SK-N-SH treated with all-trans-retinoic acid at 6 μM for 48 hours (cell line): ENCODE measurements around the gene CALN1.

ENCODE experiments used
- ATAC-seq: fragments of 200-7000 bp; cut with Tn5 transposase; 3 replicates; pipeline ENCODE4 v1.9.1; 2020; ENCODE audit warnings: mild to moderate bottlenecking, moderate library complexity
- BACH2 ChIP-seq: fragments of 250-450 bp; sonication (Bioruptor Pico); IDR thresholded peaks from 2 replicates; pipeline ENCODE4 v1.9.0; 2021; ENCODE audit warnings: mild to moderate bottlenecking, borderline replicate concordance
- CREB5 ChIP-seq: fragments of 250-450 bp; sonication (Bioruptor Pico); IDR thresholded peaks from 2 replicates; pipeline ENCODE4 v1.5.1; 2020; ENCODE audit warnings: low read depth, mild to moderate bottlenecking, moderate library complexity
- CSDC2 ChIP-seq: fragments of 250-450 bp; sonication (Bioruptor Pico); IDR thresholded peaks from 2 replicates; pipeline ENCODE4 v1.5.0; 2020; ENCODE audit warnings: mild to moderate bottlenecking, moderate library complexity
- CSRNP3 ChIP-seq: fragments of 250-450 bp; sonication (Bioruptor Pico); IDR thresholded peaks from 2 replicates; pipeline ENCODE4 v1.5.1; 2021; ENCODE audit warnings: mild to moderate bottlenecking, moderate library complexity
- ESRRG ChIP-seq: fragments of 250-450 bp; sonication (Bioruptor Pico); IDR thresholded peaks from 2 replicates; pipeline ENCODE4 v1.6.1; 2021; ENCODE audit warnings: mild to moderate bottlenecking
- GLIS3 ChIP-seq: fragments of 250-450 bp; sonication (Bioruptor Pico); IDR thresholded peaks from 2 replicates; pipeline ENCODE4 v1.5.0; 2020; ENCODE audit warnings: mild to moderate bottlenecking, moderate library complexity
- PATZ1 ChIP-seq: fragments of 250-450 bp; sonication (Bioruptor Pico); IDR thresholded peaks from 2 replicates; pipeline ENCODE4 v1.8.0; 2020; ENCODE audit warnings: mild to moderate bottlenecking, moderate library complexity, borderline replicate concordance
- POU6F1 ChIP-seq: fragments of 250-450 bp; sonication (Bioruptor Pico); IDR thresholded peaks from 2 replicates; pipeline ENCODE4 v1.8.0; 2021; ENCODE audit warnings: low read depth, mild to moderate bottlenecking, moderate library complexity, borderline replicate concordance
- PPARA ChIP-seq: fragments of 250-450 bp; sonication (Bioruptor Pico); IDR thresholded peaks from 2 replicates; pipeline ENCODE4 v1.5.0; 2020; ENCODE audit warnings: mild to moderate bottlenecking, borderline replicate concordance
- RARB ChIP-seq: fragments of 250-450 bp; sonication (Bioruptor Pico); IDR thresholded peaks from 2 replicates; pipeline ENCODE4 v1.8.0; 2021; ENCODE audit warnings: mild to moderate bottlenecking, moderate library complexity
- TCF4 ChIP-seq: fragments of 250-450 bp; sonication (Bioruptor Pico); IDR thresholded peaks from 2 replicates; pipeline ENCODE4 v1.8.0; 2021; ENCODE audit warnings: mild to moderate bottlenecking, moderate library complexity, borderline replicate concordance
- TOX ChIP-seq: fragments of 250-450 bp; sonication (Bioruptor Pico); IDR thresholded peaks from 2 replicates; pipeline ENCODE4 v1.8.0; 2021; ENCODE audit warnings: mild to moderate bottlenecking, moderate library complexity, borderline replicate concordance
- TSHZ2 ChIP-seq: fragments of 250-450 bp; sonication (Bioruptor Pico); IDR thresholded peaks from 2 replicates; pipeline ENCODE4 v1.5.0; 2020; ENCODE audit warnings: mild to moderate bottlenecking, moderate library complexity
- ZC3H10 ChIP-seq: fragments of 250-450 bp; sonication (Bioruptor Pico); IDR thresholded peaks from 2 replicates; pipeline ENCODE4 v1.5.1; 2021; ENCODE audit warnings: mild to moderate bottlenecking, moderate library complexity
- ZFP3 ChIP-seq: fragments of 250-450 bp; sonication (Bioruptor Pico); IDR thresholded peaks from 2 replicates; pipeline ENCODE4 v1.5.0; 2020; ENCODE audit warnings: mild to moderate bottlenecking, moderate library complexity
- ZNF565 ChIP-seq: fragments of 450-650 bp; formaldehyde crosslinking; conservative IDR thresholded peaks from 2 replicates; pipeline ENCODE4 v1.5.0; 2020; ENCODE audit warnings: low read depth, mild to moderate bottlenecking, moderate library complexity
- ZNF70 ChIP-seq: fragments of 450-650 bp; formaldehyde crosslinking; IDR thresholded peaks from 2 replicates; pipeline ENCODE4 v1.5.0; 2020; ENCODE audit warnings: mild to moderate bottlenecking, moderate library complexity
- ZNF8 ChIP-seq: fragments of 450-650 bp; formaldehyde crosslinking; IDR thresholded peaks from 2 replicates; pipeline ENCODE4 v1.5.0; 2020; ENCODE audit warnings: mild to moderate bottlenecking, moderate library complexity

The CALN1 gene

GRCh38 chr7:71776726-71777125 lies 635.4 kb downstream of the CALN1 start:
- ATAC-seq: no peak
- TF ChIP-seq ESRRG (CRISPR knock-in tag) (no peak), ZNF8 (CRISPR knock-in tag) (no peak)
- TF ChIP-seq, all 23 proteins: peak for 0

GRCh38 chr7:71775648-71776047 lies 636.5 kb downstream of the CALN1 start:
- TF ChIP-seq CREB5: no peak
- TF ChIP-seq, all 23 proteins: peak for 0
- no peak for ATAC-seq

- no peak for ATAC-seq
- TF ChIP-seq POU6F1 (CRISPR knock-in tag) (no peak), TSHZ2 (no peak), PPARA (no peak), ZNF565 (CRISPR knock-in tag) (no peak), RARB (CRISPR knock-in tag) (no peak), TOX (no peak), ZFP3 (CRISPR knock-in tag) (no peak)
Observed at GRCh38 chr7:71772779-71773178, 639.4 kb downstream of the CALN1 start.

- TF ChIP-seq PATZ1 (CRISPR knock-in tag) (no peak), CSRNP3 (CRISPR knock-in tag) (no peak), TCF4 (CRISPR knock-in tag) (no peak), BACH2 (CRISPR knock-in tag) (no peak), CSDC2 (CRISPR knock-in tag) (no peak), GLIS3 (no peak), TOX (no peak)
- TF ChIP-seq, all 23 proteins: peak for 0
- ATAC-seq: no peak
Observed at GRCh38 chr7:71770269-71770907, 641.8 kb downstream of the CALN1 start.

- ATAC-seq: no peak
- no peak for TF ChIP-seq ZFP3 (CRISPR knock-in tag)
- no peak for TF ChIP-seq GLIS3
- no peak for TF ChIP-seq ZC3H10 (CRISPR knock-in tag)
- TF ChIP-seq PPARA: no peak
- no peak for TF ChIP-seq PATZ1 (CRISPR knock-in tag)
- no peak for TF ChIP-seq RARB (CRISPR knock-in tag)
- no peak for TF ChIP-seq ZNF8 (CRISPR knock-in tag)
- no peak for TF ChIP-seq ZNF70 (CRISPR knock-in tag)
- no peak for TF ChIP-seq TCF4 (CRISPR knock-in tag)
- no peak for TF ChIP-seq TSHZ2
Observed at GRCh38 chr7:71769326-71769725, 642.8 kb downstream of the CALN1 start.
